Spleen (tissue), 7 donors: ENCODE data around the gene OXER1.

Experiments used
- POLR2A ChIP-seq, 3 donors: fragments of 450-650 bp; IDR thresholded peaks; one replicate each; pipeline ENCODE4 v1.5.1; 2017; ENCODE audit warnings: antibody characterized with exemption in 3 of 3, mild to moderate bottlenecking in 1 of 3
- POLR2AphosphoS5 ChIP-seq, 3 donors: sonication (generic); formaldehyde crosslinking; IDR thresholded peaks; one replicate each; pipeline ENCODE4 v1.5.1; 2017; ENCODE audit warnings: antibody characterized with exemption in 3 of 3
- TF ChIP-seq, protein P1 (sequence below), 11 experiments: fragments of 200-600 bp in 7 of 11; fragments of 450-650 bp in 4 of 11; sonication (generic) in 4 of 11; IDR thresholded peaks in 8 of 11; conservative IDR thresholded peaks in 3 of 11; 1 replicate in 7 of 11; 2 replicates in 4 of 11; pipeline versions ENCODE4 v1.4.0 to v1.8.0; 2016 to 2021; ENCODE audit warnings: antibody characterized with exemption in 11 of 11, inconsistent platforms in 4 of 11, mild to moderate bottlenecking in 1 of 11
- donor health status: DM: no; HTN: no; CAD: no; lungs with moderate emphysema.
- donor health status: DM: no; HTN: no; CAD: no.
- donor health status: DM: no; HTN: no; CAD: no.

- TF ChIP-seq, protein P1, sequence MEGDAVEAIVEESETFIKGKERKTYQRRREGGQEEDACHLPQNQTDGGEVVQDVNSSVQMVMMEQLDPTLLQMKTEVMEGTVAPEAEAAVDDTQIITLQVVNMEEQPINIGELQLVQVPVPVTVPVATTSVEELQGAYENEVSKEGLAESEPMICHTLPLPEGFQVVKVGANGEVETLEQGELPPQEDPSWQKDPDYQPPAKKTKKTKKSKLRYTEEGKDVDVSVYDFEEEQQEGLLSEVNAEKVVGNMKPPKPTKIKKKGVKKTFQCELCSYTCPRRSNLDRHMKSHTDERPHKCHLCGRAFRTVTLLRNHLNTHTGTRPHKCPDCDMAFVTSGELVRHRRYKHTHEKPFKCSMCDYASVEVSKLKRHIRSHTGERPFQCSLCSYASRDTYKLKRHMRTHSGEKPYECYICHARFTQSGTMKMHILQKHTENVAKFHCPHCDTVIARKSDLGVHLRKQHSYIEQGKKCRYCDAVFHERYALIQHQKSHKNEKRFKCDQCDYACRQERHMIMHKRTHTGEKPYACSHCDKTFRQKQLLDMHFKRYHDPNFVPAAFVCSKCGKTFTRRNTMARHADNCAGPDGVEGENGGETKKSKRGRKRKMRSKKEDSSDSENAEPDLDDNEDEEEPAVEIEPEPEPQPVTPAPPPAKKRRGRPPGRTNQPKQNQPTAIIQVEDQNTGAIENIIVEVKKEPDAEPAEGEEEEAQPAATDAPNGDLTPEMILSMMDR (IDR thresholded peaks at IDR 0.05 in 8 of 11, conservative IDR thresholded peaks at IDR 0.05 in 3 of 11) = no peak
- TF ChIP-seq POLR2A (IDR thresholded peaks at IDR 0.05) = no peak
- no peak for TF ChIP-seq POLR2AphosphoS5 (IDR thresholded peaks at IDR 0.05)
Measured at GRCh38 chr2:42771546-42772153, 7.7 kb upstream of the OXER1 start.
